ENCODE results near the gene NSG2.

GRCh38 chr5:174087783-174088182 is 42.3 kb downstream of the NSG2 start:
- TF ChIP-seq CTCF (tag by site-specific recombination; IDR thresholded peaks at IDR 0.05) (no peak), WT1 (tag by site-specific recombination; IDR thresholded peaks at IDR 0.05) (no peak), KLF17 (tag by site-specific recombination; IDR thresholded peaks at IDR 0.05) (no peak)

All from HEK293 (cell line).